GM10266 (cell line): ENCODE data around the gene TSPAN18.

Experiments
- DNase-seq: peaks from one replicate; pipeline ENCODE4 v3.0.0; 2012; ENCODE audit errors: extremely low spot score
- CTCF ChIP-seq: IDR thresholded peaks from 2 replicates; pipeline ENCODE4 v1.5.1; 2012; ENCODE audit warnings: mild to moderate bottlenecking, low read depth; ENCODE audit not compliant: control insufficient read depth, insufficient read depth; ENCODE audit errors: missing control alignments

The TSPAN18 gene

GRCh38 chr11:44815917-44816456 lies 89.2 kb downstream of the TSPAN18 start:
- DNase-seq, result no peak
- TF ChIP-seq CTCF, result no peak

- TF ChIP-seq CTCF, result no peak
- DNase-seq, result no peak
These were observed 90.0 kb downstream of the TSPAN18 start for GRCh38 chr11:44816761-44817160.

GRCh38 chr11:44817207-44817949 lies 90.6 kb downstream of the TSPAN18 start:
- DNase-seq, result no peak
- no peak for TF ChIP-seq CTCF

- DNase-seq, result no peak
- no peak for TF ChIP-seq CTCF
These were observed 91.3 kb downstream of the TSPAN18 start for GRCh38 chr11:44818110-44818509.

GRCh38 chr11:44819346-44819745 lies 92.6 kb downstream of the TSPAN18 start:
- DNase-seq, result no peak
- TF ChIP-seq CTCF, result no peak

GRCh38 chr11:44822369-44822768 lies 95.6 kb downstream of the TSPAN18 start:
- TF ChIP-seq CTCF, result no peak
- DNase-seq, result no peak

GRCh38 chr11:44823006-44823405 lies 96.2 kb downstream of the TSPAN18 start:
- no peak for DNase-seq
- TF ChIP-seq CTCF, result peak; percentile 33
